IMR-90 (cell line): ENCODE measurements around the gene ANKRD31. TPM values are rescaled to one million over a fixed set of nuclear protein-coding genes. Genes with fewer than 3 reads are reported as not detected.

Source experiments
- ATAC-seq: fragments of 200-7000 bp; cut with Tn5 transposase; 2 replicates; pipeline ENCODE4 v1.9.1; 2020; ENCODE audit warnings: low read depth, mild to moderate bottlenecking, moderate library complexity
- BruUV-seq: library from RNA; stranded (reverse); fragments of 400-500 nt; replicated peaks from 2 replicates; lab custom pipeline; 2021; lab: Mats Ljungman, UMichigan
- CTCF ChIA-PET: fragments of 300-600 bp; formaldehyde crosslinking; extraction: SDS; loops from one replicate; lab custom pipeline; 2021; ENCODE audit warnings: antibody characterized with exemption; lab: Yijun Ruan, JAX
- POLR2A ChIA-PET: fragments of 300-600 bp; sonication (Branson Sonifier 250); formaldehyde crosslinking; loops from one replicate; lab custom pipeline; 2022; ENCODE audit warnings: antibody characterized with exemption; ENCODE audit not compliant: unreplicated experiment; lab: Charles Lee
- DNase-seq: peaks from one replicate; pipeline ENCODE4 v3.0.0; 2013
- H2AFZ ChIP-seq: replicated peaks from 2 replicates; pipeline ENCODE3; 2013; ENCODE audit warnings: low read length, mild to moderate bottlenecking; ENCODE audit not compliant: poor library complexity
- H2AK5ac ChIP-seq: 2 replicates; pipeline ENCODE4 v1.6.1; 2013; ENCODE audit warnings: low read depth, low read length, inconsistent platforms
- H2AK9ac ChIP-seq: replicated peaks from 2 replicates; pipeline ENCODE3; 2013; ENCODE audit warnings: mild to moderate bottlenecking, low read depth, low read length, moderate library complexity; ENCODE audit not compliant: poor library complexity
- H2BK120ac ChIP-seq: 2 replicates; pipeline ENCODE4 v1.6.1; 2013; ENCODE audit warnings: low read depth, low read length, inconsistent platforms
- H2BK15ac ChIP-seq: 3 replicates; pipeline ENCODE4 v1.6.1; 2013; ENCODE audit warnings: low read depth, low read length, inconsistent platforms
- H2BK20ac ChIP-seq: 2 replicates; pipeline ENCODE4 v1.6.1; 2013; ENCODE audit warnings: low read depth, mild to moderate bottlenecking, inconsistent platforms, low read length, moderate library complexity
- H2BK5ac ChIP-seq: 2 replicates; pipeline ENCODE4 v1.6.1; 2013; ENCODE audit warnings: mild to moderate bottlenecking, low read depth, low read length, inconsistent platforms; ENCODE audit not compliant: poor library complexity, severe bottlenecking
- H3K14ac ChIP-seq: replicated peaks from 2 replicates; pipeline ENCODE4 v1.6.1; 2013; ENCODE audit warnings: low read depth, low read length, inconsistent platforms
- H3K18ac ChIP-seq: 2 replicates; pipeline ENCODE4 v1.6.1; 2013; ENCODE audit warnings: low read depth, low read length, control low read depth
- H3K23ac ChIP-seq: 2 replicates; pipeline ENCODE4 v1.6.1; 2013; ENCODE audit warnings: low read depth, low read length, inconsistent platforms
- H3K27ac ChIP-seq: 2 replicates; pipeline ENCODE4 v1.5.1; 2013; ENCODE audit warnings: mild to moderate bottlenecking, control low read depth, low read length; ENCODE audit not compliant: insufficient read depth
- H3K27me3 ChIP-seq: 2 replicates; pipeline ENCODE4 v1.6.1; 2013; ENCODE audit warnings: low read length; ENCODE audit not compliant: control insufficient read depth, insufficient read depth
- H3K36me3 ChIP-seq: 2 replicates; pipeline ENCODE4 v1.6.1; 2013; ENCODE audit warnings: low read length, mixed read lengths; ENCODE audit not compliant: control insufficient read depth, insufficient read depth
- H3K4ac ChIP-seq: 2 replicates; pipeline ENCODE4 v1.6.1; 2013; ENCODE audit warnings: low read depth, low read length, inconsistent platforms
- H3K4me1 ChIP-seq: 2 replicates; pipeline ENCODE4 v1.6.1; 2013; ENCODE audit warnings: low read length, mixed read lengths; ENCODE audit not compliant: control insufficient read depth, insufficient read depth
- H3K4me2 ChIP-seq: 2 replicates; pipeline ENCODE4 v1.6.1; 2013; ENCODE audit warnings: low read depth, mild to moderate bottlenecking, control low read depth, low read length, moderate library complexity
- H3K4me3 ChIP-seq: 2 replicates; pipeline ENCODE4 v1.5.1; 2013; ENCODE audit warnings: low read depth, mild to moderate bottlenecking, control low read depth, low read length, moderate library complexity; ENCODE audit not compliant: insufficient read depth
- H3K56ac ChIP-seq: 2 replicates; pipeline ENCODE4 v1.6.1; 2013; ENCODE audit warnings: low read length, inconsistent platforms; ENCODE audit not compliant: insufficient read depth; ENCODE audit errors: extremely low read depth
- H3K79me1 ChIP-seq, 2 experiments: 2 replicates each; pipeline ENCODE4 v1.6.1; 2013; ENCODE audit warnings: low read length in 2 of 2, inconsistent platforms in 1 of 2, low read depth in 1 of 2
- H3K9ac ChIP-seq: 2 replicates; pipeline ENCODE4 v1.6.1; 2013; ENCODE audit warnings: low read depth, low read length, control low read depth
- H3K9me1 ChIP-seq: 2 replicates; pipeline ENCODE4 v1.6.1; 2013; ENCODE audit warnings: low read length, inconsistent platforms; ENCODE audit not compliant: insufficient read depth
- H3K9me3 ChIP-seq: 2 replicates; pipeline ENCODE4 v1.6.1; 2013; ENCODE audit warnings: low read length; ENCODE audit not compliant: control insufficient read depth, insufficient read depth
- H4K20me1 ChIP-seq: 2 replicates; pipeline ENCODE4 v1.6.1; 2013; ENCODE audit warnings: low read length, inconsistent platforms; ENCODE audit not compliant: insufficient read depth
- H4K5ac ChIP-seq: 2 replicates; pipeline ENCODE4 v1.6.1; 2013; ENCODE audit warnings: mild to moderate bottlenecking, low read depth, low read length, control low read depth
- H4K8ac ChIP-seq, 2 experiments: 2 replicates each; pipeline ENCODE4 v1.6.1; 2013; ENCODE audit warnings: low read depth in 2 of 2, low read length in 2 of 2, control low read depth in 1 of 2, inconsistent platforms in 1 of 2
- H4K91ac ChIP-seq: 2 replicates; pipeline ENCODE4 v1.6.1; 2013; ENCODE audit warnings: low read depth, low read length, inconsistent platforms; ENCODE audit not compliant: insufficient read depth
- BHLHE40 ChIP-seq: fragments of 150-350 bp; IDR thresholded peaks from 2 replicates; pipeline ENCODE4 v1.6.1; 2016; ENCODE audit warnings: mild to moderate bottlenecking, low read depth, low read length
- CEBPB ChIP-seq: IDR thresholded peaks from 2 replicates; pipeline ENCODE4 v1.6.1; 2012; ENCODE audit warnings: low read depth, low read length, improper control_type of control experiment
- FOS ChIP-seq: fragments of 150-350 bp; IDR thresholded peaks from 2 replicates; pipeline ENCODE4 v1.6.1; 2016; ENCODE audit warnings: low read depth, low read length
- MAZ ChIP-seq: IDR thresholded peaks from 2 replicates; pipeline ENCODE4 v1.6.1; 2012; ENCODE audit warnings: low read depth, mild to moderate bottlenecking, low read length, improper control_type of control experiment, moderate library complexity, borderline replicate concordance
- WGBS, 2 experiments: methylation state at CpG; one replicate each; pipeline versions ENCODE4 v1.1.5 to v1.1.7; 2013; ENCODE audit warnings: missing lambda C conversion rate in 2 of 2; ENCODE audit not compliant: insufficient read length in 1 of 2; ENCODE audit errors: extremely low coverage in 2 of 2; 5-methylcytosine and 5-hydroxymethylcytosine counted together
- dilution Hi-C: fragments of 300-500 bp; cut with HindIII; formaldehyde crosslinking; loops from one replicate; pipeline ENCODE4 v1.14.3; 2018; ENCODE audit warnings: low sequenced_read_pairs; ENCODE audit not compliant: unreplicated experiment
- in situ Hi-C: fragments of 300-500 bp; cut with MboI; formaldehyde crosslinking; loops from 3 replicates; pipeline ENCODE4 v1.14.3; 2019; ENCODE audit warnings: low sequenced_read_pairs, inconsistent platforms, mixed read lengths
- intact Hi-C: fragments of 100-400 bp; cut with micrococcal nuclease; formaldehyde crosslinking; loops from 2 replicates; pipeline ENCODE4 v1.10.0; 2022
- polyA plus RNA-seq, 3 experiments: library from polyadenylated mRNA; depleted of rRNA; stranded (reverse); fragments of >200 nt; gene quantifications; 2 replicates each; pipeline ENCODE4 v1.2.3, GENCODE V29; 2012; ENCODE audit warnings: low replicate concordance in 1 of 3
- total RNA-seq: library from RNA; depleted of rRNA; stranded (reverse); fragments of >200 nt; gene quantifications from 2 replicates; pipeline ENCODE4 v1.2.3, GENCODE V29; 2012

ANKRD31 gene
- total and polyA plus RNA-seq, 2 of the 4 experiments (the other 2 are of a cell fraction): under 0.01 to 0.02 TPM

DNA sequence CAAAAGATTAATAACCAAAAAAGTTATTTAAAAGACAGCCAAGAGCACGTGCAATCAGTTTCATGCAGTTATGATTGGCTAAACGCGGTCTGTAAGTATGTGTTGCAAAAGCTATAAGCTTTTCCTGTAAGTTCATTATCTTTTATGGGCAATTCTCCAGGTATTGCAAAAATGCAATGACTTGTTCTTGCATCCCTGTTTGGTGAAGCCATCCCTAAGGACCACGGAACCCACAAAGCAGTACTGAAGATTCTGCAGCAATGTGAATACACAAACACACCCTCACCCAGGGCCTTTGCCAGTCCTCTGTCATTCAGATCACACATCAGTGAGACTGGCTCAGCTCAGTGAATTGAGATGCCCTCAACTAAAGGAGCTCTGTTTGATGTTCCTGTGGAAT, 195.7 kb downstream of the ANKRD31 start:
- Histone ChIP-seq H3K4me1 (peaks cover 3% of the 10 kb centered on the region; the same call in 1 of the 2 replicates), H3K9me1 (peaks cover 7% of the 10 kb centered on the region; the same call in 1 of the 2 replicates), H2BK120ac (no peak overlapping the region), H3K4me2 (no peak overlapping the region), H3K4ac (no peak overlapping the region), H4K20me1 (no peaks in the 10 kb centered on the region), H3K14ac (no peak overlapping the region; the same call in 1 of the 2 replicates), H3K9me3 (no peaks in the 10 kb centered on the region), H3K79me1 (peaks cover 0 to 18% of the 10 kb centered on the region in 2 experiments; a peak in 2 of 4 replicates), H2AFZ (no peak overlapping the region), H2AK5ac (no peak overlapping the region), H3K4me3 (no peak overlapping the region), H4K5ac (no peak overlapping the region), H3K56ac (no peak overlapping the region), H2BK5ac (no peak overlapping the region), H3K36me3 (peaks cover 4% of the 10 kb centered on the region), H3K9ac (no peak overlapping the region), H2BK15ac (no peak overlapping the region), H4K91ac (no peak overlapping the region), H3K23ac (peak overlapping the region; percentile 33; the same call in 1 of the 2 replicates), H2AK9ac (no peak overlapping the region), H3K18ac (no peak overlapping the region), H4K8ac (no peak overlapping the region), H3K27me3 (no peaks in the 10 kb centered on the region), H2BK20ac (no peak overlapping the region), H3K27ac (no peak overlapping the region)
- in situ Hi-C loops: no loop called here
- ChIA-PET CTCF (interaction anchor here (1.3 kb wide), 1 partner anchor 13 kb away, joined by 3 read pairs; no protein-coding TSS in a partner anchor), POLR2A (no interaction called here)
- dilution Hi-C loops: no loop called here
- DNase-seq: peak; percentile 69
- ATAC-seq: peak; percentile 63
- TF ChIP-seq BHLHE40: peak; percentile 53; the same call in 1 of the 2 replicates
- TF ChIP-seq CEBPB: peak; percentile 50; the same call in 1 of the 2 replicates
- TF ChIP-seq FOS: no peak
- no peak for TF ChIP-seq MAZ
- 80% methylated on average over 1 of the region's 4 CpGs; no CpG with 5 or more reads in 1 of the 2 experiments for WGBS, 2 experiments
- BruUV-seq: no TSS peak
- intact Hi-C loops: no loop called here
